ENCODE results near the gene ADAMTS8.

The ADAMTS8 gene

DNA sequence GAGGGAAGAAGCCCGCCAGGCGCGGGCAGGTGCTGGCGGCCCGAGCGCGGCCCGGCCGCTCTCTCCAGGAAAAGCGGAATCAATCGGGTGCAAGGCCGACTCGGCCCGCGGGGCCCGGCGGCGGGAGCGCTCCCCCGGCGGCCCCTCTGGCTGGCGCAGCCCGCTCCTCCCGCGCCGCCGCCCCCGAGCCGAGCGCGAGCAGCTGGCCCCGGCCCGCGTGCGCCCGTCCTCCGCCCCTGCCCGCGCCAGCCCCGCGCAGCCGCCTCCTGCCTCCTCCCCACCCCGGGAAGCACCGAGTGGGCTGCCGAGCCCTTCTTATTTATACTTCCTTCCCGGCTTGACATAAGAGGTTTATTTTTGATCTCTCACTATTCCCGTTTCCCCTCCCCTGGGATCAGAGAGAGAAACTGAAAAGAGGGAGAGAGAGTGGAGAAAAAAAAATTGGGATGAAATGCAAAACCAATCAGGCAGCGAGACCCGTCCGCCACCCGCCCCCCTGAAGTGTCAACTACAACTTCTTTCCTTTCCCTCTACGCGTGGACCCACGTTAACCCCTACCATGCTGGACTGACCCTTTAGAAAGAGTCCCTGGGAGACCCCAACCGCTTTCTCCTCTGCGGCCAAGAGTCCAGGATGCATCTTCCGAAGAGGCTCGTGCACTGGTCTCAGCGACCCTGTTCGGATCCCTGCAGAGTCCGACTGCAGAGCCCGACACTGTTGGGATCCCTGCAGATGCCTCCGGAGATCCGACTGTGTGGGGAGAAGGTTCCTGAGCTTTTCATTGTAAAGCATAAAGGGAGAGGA lies at the start of gene ADAMTS8:
TSS of gene ADAMTS8 (minus strand) at position 294 of the 804 bp plus-strand sequence. CDS start 323 bp downstream, outside the sequence.
- no peak for DNase-seq (ENCODE audit: low spot score)

GRCh38 chr11:130477586-130478203 lies 49.3 kb upstream of the ADAMTS8 start:
- no peak for DNase-seq (ENCODE audit: low spot score)

- no peak for DNase-seq (ENCODE audit: low spot score)
Measured at GRCh38 chr11:130476922-130477491, 48.6 kb upstream of the ADAMTS8 start.

DNA sequence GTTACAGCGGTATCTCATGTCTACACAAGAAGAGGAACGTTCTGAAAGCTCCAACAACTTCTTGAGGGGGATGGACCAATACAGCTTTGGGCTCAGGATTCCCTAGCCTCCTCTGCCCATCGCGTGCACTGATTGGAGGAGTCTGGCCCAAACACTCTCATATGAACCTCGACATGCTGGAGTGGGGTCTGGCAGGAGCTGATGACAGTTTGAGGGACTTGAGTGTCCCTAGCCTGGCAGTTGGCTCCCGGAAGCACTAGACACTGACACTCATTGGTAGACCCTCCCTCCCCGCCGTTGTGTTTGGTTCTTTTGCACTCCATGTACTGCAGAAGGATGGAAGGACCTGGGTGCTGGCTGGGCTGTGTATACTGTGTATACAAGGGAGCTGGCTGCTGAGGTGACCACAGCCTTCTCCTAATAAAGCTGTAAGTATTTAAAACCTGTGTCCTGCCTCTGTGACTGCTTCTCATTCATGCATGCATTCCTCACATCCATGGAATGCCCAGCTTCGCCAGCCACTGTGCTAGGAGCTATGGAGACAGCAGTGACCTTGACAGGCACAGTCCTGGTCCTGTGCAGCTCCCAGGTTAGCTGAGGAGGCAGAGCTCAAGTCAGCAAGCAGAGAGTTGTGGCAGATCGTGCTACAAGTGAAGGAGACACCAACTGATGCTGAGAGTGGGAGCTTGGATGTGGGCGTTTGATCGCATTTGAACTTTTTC lies 48.0 kb upstream of the ADAMTS8 start:
- DNase-seq (ENCODE audit: low spot score), result no peak

DNA sequence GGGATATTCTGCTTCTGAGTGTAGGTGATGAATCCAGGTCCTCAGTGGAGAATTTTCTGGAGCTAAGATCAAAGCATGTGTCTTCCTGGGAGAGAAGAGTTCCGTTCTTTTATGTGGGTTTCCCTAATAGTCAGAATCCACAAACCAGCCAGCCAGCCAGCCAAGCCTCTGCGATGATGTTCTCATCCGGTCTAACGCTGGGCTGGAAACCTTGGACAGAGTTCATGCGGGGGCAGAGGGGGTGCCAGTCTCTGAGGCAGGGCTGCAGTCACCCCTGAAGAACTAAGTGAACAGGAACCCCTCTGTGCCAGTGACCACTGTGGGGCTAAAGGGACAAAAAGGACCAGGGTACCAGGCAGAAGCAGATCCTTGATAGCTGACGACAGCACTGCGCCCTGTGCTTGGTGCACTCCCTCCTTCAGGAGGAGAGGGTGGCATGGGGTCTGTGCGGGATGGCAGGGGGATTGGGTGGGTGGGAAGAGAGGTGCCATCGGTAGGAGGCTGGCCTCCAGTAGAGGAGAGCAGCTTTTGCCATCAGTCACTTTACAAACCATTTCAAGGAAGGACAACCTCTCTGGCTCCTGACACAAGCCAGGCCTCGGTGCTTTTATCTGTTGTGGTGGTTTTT lies 47.1 kb upstream of the ADAMTS8 start:
- DNase-seq (ENCODE audit: low spot score), result no peak

DNA sequence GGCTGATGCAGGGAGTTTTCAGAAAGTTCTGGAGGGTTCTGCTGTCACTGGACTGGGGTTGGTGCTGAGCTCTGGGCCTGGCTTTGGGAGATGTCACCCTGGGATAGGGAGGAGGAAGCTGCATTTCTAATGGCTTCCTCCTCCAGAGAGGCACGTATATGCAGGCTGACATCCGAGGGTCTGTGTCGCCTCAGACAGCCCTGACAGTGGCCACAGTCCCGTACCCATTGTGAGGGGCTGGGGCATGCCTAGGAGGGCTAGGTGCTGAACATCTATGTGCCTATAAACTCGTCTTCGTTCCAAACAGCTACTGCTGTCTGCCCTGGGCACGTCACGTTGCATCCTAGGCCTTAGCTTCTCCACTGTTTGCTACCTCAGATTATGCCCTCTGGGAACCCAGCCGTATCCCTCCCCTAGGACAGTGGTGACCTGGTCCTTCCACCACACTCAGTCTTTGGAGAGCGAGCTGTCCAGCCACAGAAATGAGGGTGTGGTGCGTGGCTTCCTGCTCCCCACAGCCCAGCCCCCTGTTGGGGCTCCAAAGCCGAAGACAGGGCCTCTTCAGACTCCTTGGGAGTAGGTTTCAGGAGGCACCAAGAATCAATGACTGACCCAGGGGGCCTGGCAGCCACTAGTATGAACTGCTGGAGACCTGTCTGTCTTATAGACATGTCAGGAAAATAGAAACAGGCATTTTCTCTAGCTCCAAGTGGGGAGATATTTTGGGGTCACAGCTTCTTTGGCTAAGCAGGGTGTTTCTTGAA lies 46.4 kb upstream of the ADAMTS8 start:
- DNase-seq (ENCODE audit: low spot score), result no peak

DNA sequence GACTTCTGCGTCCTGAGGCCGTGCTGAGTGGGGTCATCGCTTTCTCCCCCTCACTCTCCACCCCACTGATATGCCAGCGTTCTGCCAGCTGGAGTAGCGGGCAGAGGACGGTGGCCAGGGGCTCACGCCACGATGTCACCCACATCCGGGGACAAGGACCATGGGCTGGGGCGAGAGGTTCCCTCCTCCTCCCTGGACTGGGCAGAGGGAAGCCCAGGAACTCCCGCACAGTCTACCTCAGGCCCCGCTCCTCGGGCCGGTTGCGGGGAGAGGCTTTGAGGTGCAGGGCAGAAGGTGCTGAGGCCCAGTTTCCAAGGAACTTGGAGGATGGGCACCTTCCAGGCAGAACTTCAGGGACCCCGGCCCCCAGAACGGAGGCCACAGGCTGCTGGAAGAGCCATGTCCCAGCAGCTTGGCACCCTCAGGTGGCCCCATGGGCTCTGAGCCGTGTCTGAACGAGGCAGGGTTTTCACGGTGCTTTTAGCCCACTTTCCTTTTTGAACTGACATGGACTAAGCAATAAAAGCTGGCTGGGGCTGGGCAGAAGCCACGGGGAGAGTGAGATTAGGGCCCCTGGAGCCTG lies 45.5 kb upstream of the ADAMTS8 start:
- DNase-seq (ENCODE audit: low spot score), result no peak

DNA sequence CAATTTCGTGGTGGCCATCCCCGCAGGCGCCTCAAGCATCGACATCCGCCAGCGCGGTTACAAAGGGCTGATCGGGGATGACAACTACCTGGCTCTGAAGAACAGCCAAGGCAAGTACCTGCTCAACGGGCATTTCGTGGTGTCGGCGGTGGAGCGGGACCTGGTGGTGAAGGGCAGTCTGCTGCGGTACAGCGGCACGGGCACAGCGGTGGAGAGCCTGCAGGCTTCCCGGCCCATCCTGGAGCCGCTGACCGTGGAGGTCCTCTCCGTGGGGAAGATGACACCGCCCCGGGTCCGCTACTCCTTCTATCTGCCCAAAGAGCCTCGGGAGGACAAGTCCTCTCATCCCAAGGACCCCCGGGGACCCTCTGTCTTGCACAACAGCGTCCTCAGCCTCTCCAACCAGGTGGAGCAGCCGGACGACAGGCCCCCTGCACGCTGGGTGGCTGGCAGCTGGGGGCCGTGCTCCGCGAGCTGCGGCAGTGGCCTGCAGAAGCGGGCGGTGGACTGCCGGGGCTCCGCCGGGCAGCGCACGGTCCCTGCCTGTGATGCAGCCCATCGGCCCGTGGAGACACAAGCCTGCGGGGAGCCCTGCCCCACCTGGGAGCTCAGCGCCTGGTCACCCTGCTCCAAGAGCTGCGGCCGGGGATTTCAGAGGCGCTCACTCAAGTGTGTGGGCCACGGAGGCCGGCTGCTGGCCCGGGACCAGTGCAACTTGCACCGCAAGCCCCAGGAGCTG lies 44.8 kb upstream of the ADAMTS8 start:
- DNase-seq (ENCODE audit: low spot score), result no peak

GRCh38 chr11:130472434-130472961 lies 44.1 kb upstream of the ADAMTS8 start:
- DNase-seq (ENCODE audit: low spot score), result no peak

DNA sequence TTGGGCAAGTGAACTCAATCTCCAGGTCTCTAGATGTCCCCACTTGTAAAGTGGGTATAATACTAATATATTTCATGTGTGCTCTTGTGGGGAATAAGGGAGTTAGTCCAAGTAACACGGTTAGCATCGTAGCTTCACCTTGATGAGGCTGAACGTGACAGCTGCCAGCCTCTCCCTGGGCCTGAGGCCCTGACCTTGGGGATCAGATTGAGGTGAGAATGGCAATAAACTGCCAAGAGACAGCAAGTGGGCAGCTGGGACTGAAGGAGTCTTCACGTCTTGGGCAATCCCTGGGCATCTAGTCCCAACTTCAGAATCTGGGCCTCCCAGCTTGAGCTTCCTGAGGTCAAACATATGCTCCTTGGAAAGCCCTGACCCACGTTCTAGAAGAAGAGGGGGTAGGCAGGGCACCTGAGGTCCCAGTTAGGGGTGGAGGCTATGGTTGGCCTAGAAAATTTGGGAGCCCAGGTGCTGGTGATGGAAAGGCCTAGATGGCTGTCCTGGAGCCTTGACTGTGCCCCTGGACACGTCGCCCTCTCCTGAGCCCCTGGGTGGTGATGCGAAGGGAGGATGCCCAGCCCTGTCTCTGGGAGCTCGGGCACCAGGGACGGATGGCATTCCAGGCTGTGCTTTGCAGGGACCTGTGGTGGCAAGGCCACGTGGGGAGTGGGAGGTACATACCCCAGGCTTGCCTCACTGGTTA lies 43.5 kb upstream of the ADAMTS8 start:
- DNase-seq (ENCODE audit: low spot score), result no peak

GRCh38 chr11:130470832-130471706 lies 42.7 kb upstream of the ADAMTS8 start:
- no peak for DNase-seq (ENCODE audit: low spot score)

- no peak for DNase-seq (ENCODE audit: low spot score)
Measured at GRCh38 chr11:130469181-130469580, 40.8 kb upstream of the ADAMTS8 start.

DNA sequence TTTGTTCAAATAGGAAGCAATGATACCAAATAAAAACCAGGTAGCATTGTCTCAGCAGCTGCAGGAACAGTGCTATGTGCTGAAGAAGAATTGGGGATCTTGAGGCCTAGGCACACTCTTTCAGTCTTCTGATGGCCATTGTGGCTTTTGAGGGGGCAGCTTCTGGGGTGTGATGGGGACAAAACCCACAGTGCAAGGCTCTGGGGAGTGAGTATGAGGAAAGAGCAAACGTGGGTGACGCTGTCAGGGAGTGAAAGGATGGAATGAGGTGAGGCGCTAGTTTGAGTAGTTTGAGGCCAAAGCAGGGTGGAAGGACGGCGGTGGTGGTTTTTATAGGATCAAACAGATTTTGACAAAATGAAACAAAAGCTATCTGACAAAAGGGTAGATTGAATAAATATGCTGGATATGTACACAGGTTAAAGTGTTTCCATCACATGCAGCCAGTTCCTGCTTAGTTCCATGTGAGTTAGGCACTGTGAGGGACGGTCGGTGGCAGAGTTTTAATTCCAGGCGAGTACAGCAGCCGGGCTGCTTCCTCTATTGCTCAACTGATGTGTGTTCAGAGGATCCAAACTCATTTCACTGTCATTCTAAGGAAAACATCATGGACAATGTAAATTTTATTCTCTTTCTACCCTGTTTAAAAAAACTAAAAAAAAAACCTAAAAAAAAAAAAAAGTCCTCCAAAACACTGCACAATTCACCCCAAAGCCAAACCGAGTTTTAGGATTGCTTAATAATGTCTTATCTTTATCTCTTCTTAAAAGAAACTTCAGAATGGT lies 38.9 kb upstream of the ADAMTS8 start:
- DNase-seq (ENCODE audit: low spot score), result no peak

DNA sequence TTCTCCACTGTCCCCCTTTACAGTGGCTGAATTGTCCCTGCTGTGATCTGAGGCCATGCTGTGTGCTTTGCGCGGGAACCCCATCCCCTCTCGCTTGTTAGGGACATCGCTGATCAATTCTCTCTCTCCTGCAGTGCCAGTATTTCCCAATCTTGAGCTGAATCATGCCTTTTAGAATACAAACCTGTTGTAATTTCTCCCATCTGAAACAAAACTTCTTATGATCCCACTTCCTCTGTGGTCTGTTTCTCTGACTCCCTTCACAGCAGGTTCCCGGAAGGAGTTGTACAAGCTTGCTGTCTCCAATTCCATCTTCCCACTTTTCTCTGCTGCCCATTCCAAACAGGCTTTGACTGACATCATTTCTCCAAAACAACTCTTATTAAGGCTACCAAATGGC lies 36.9 kb upstream of the ADAMTS8 start:
- DNase-seq (ENCODE audit: low spot score), result no peak

DNA sequence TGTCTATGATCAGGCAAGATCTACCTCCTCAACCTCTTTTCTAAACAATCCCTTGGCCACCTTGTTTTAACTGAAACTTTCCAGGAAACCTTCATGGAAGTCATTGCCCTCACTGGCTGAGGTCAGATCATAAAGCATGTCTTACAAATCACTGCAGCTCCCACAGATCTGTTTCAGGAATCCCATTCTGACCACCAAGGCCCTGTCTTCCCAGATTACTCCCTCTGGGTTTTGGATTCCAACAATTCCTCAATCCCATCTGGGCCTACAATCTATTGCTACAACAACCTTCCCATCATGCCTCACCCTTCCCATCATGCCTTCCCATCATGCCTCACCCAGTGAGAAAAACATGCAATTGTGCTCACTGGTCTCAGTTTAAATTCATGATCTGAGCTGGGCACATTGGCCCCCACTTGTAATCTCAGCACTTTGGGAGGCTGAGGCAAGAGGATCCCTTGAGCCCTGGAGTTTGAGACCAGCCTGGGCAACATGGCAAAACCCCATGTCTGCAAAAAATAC lies 35.9 kb upstream of the ADAMTS8 start:
- no peak for DNase-seq (ENCODE audit: low spot score)

DNA sequence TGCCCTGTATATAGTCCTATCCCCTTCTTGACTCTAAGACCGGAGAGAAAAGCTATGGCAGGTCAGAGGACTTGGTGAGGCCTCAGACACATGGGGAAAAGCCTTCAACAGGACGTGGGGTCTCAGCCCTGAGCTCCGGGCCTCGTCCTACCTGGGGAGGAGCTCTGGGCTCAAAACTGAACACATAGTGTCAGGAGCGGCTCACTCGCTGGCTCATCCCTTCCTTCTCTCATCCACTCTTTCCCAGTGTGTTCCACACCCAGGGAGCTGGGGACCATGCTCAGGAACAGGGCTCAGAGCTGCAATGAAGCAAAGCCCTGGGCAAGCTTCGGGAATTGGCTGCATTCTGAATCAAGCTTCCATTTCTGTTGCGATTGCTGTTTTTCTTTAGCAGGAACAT lies 34.5 kb upstream of the ADAMTS8 start:
- no peak for DNase-seq (ENCODE audit: low spot score)

Measured in cerebellar cortex (tissue), 1 donor.